Dermis blood vessel endothelial cell (primary cell): ENCODE results near the gene DUOX2. TPM values are rescaled to one million over a fixed set of nuclear protein-coding genes. Genes with fewer than 3 reads are reported as not detected.
"Not testable (repeated sequence)": the region's sequence is repeated elsewhere in the genome, so short reads cannot be mapped to it uniquely, and the experiment has no call there.

Experiments used
- DNase-seq: peaks from one replicate; pipeline ENCODE4 v3.0.0; 2010
- total RNA-seq: library from RNA; depleted of rRNA; stranded (reverse); fragments of >200 nt; gene quantifications from 2 replicates; pipeline ENCODE4 v1.2.3, GENCODE V29; 2014

Gene DUOX2
- total RNA-seq, 1 donor from 2014 or later, result not detected

GRCh38 chr15:45138814-45139765 lies 25.1 kb upstream of the DUOX2 start:
- DNase-seq, result no peak

- no peak for DNase-seq
Observed at GRCh38 chr15:45137703-45138102, 23.7 kb upstream of the DUOX2 start.

- no peak for DNase-seq
Observed at GRCh38 chr15:45136378-45136764, 22.4 kb upstream of the DUOX2 start.

GRCh38 chr15:45135705-45136377 lies 21.9 kb upstream of the DUOX2 start:
- DNase-seq, result not testable (repeated sequence)

GRCh38 chr15:45134682-45135604 lies 21.0 kb upstream of the DUOX2 start:
- no peak for DNase-seq

- DNase-seq, result no peak
Observed at GRCh38 chr15:45134046-45134445, 20.1 kb upstream of the DUOX2 start.

GRCh38 chr15:45133561-45133920 lies 19.6 kb upstream of the DUOX2 start:
- DNase-seq, result no peak

GRCh38 chr15:45132844-45133560 lies 19.0 kb upstream of the DUOX2 start:
- no peak for DNase-seq

- no peak for DNase-seq
Observed at GRCh38 chr15:45131510-45131909, 17.5 kb upstream of the DUOX2 start.

- DNase-seq, result no peak
Observed at GRCh38 chr15:45130291-45131000, 16.5 kb upstream of the DUOX2 start.

GRCh38 chr15:45129651-45130129 lies 15.7 kb upstream of the DUOX2 start, which contains the start of the genes DUOX1 and DUOXA1:
DUOX1 (plus strand) TSS chr15:45129994; CDS start chr15:45131967, 1,973 bp downstream.
DUOXA1 (minus strand) TSS chr15:45129879; CDS start chr15:45123014, 6,865 bp downstream.
- DNase-seq, result no peak

- DNase-seq, result no peak
Observed at GRCh38 chr15:45128971-45129639, 15.1 kb upstream of the DUOX2 start.

- DNase-seq, result peak; percentile 63
Observed at GRCh38 chr15:45126535-45127158, 12.7 kb upstream of the DUOX2 start.

GRCh38 chr15:45123397-45123796 lies 9.4 kb upstream of the DUOX2 start:
- no peak for DNase-seq

GRCh38 chr15:45122719-45123118 lies 8.7 kb upstream of the DUOX2 start:
- no peak for DNase-seq

- peak; percentile 57 for DNase-seq
Observed at GRCh38 chr15:45121706-45122417, 7.9 kb upstream of the DUOX2 start.

- no peak for DNase-seq
Observed at GRCh38 chr15:45121020-45121419, 7.0 kb upstream of the DUOX2 start.

GRCh38 chr15:45120081-45120972 lies 6.4 kb upstream of the DUOX2 start:
- DNase-seq, result no peak
